ENCODE data around the gene CHCHD1. TPM values are rescaled to one million over a fixed set of nuclear protein-coding genes. Genes with fewer than 3 reads are reported as not detected.
A peak's percentile ranks its signal among the peaks of the same experiment; 100 is the strongest.
"Not testable (repeated sequence)": the region's sequence is repeated elsewhere in the genome, so short reads cannot be mapped to it uniquely, and the experiment has no call there.

Gene CHCHD1
- polyA plus RNA-seq = 54.4 TPM

- peaks cover 34 to 39% (median 37%) of the 10 kb centered on the region in 3 donors for H3K4me1 Mint-ChIP-seq
- peak within 1 kb of the TSS; percentile 96 to 100 (median 100) for H3K4me3 Mint-ChIP-seq
- no peaks in the 10 kb centered on the region for H3K27me3 Mint-ChIP-seq
- H3K9me3 Mint-ChIP-seq = no peaks in the 10 kb centered on the region
- no peaks in the 10 kb centered on the region for H3K36me3 Mint-ChIP-seq
- peak within 1 kb of the TSS; percentile 91 to 100 (median 96) for H3K27ac Mint-ChIP-seq
Measured at GRCh38 chr10:73781879-73782748, at the start of gene CHCHD1. TSS of gene CHCHD1 (plus strand) at chr10:73782048. CDS start at chr10:73782076, 28 bp downstream.

GRCh38 chr10:73732426-73732825 lies 49.4 kb upstream of the CHCHD1 start:
- H3K27ac Mint-ChIP-seq = peak overlapping the region in 1 of 3 donors; percentile 94
- peak overlapping the region in 3 of 4 donors; percentile 16 to 79 (median 45) for H3K4me3 Mint-ChIP-seq
- H3K4me1 Mint-ChIP-seq = peaks cover 13 to 15% (median 14%) of the 10 kb centered on the region in 3 donors
- H3K36me3 Mint-ChIP-seq = no peaks in the 10 kb centered on the region
- no peaks in the 10 kb centered on the region for H3K27me3 Mint-ChIP-seq
- H3K9me3 Mint-ChIP-seq = no peaks in the 10 kb centered on the region

GRCh38 chr10:73732931-73733623 lies 48.8 kb upstream of the CHCHD1 start:
- Mint-ChIP-seq H3K27me3 (no peaks in the 10 kb centered on the region), H3K27ac (no peak overlapping the region), H3K4me1 (peaks cover 13 to 14% (median 14%) of the 10 kb centered on the region in 3 donors), H3K4me3 (no peak overlapping the region), H3K36me3 (peaks cover 2% of the 10 kb centered on the region), H3K9me3 (no peaks in the 10 kb centered on the region)

- H3K36me3 Mint-ChIP-seq = peaks cover 2% of the 10 kb centered on the region
- peaks cover 13 to 14% (median 14%) of the 10 kb centered on the region in 3 donors for H3K4me1 Mint-ChIP-seq
- H3K4me3 Mint-ChIP-seq = peak overlapping the region in 1 of 4 donors; percentile 6
- no peaks in the 10 kb centered on the region for H3K9me3 Mint-ChIP-seq
- H3K27ac Mint-ChIP-seq = no peak overlapping the region
- no peaks in the 10 kb centered on the region for H3K27me3 Mint-ChIP-seq
Measured at GRCh38 chr10:73734028-73734720, 47.7 kb upstream of the CHCHD1 start.

GRCh38 chr10:73734796-73735305 lies 47.0 kb upstream of the CHCHD1 start:
- no peak overlapping the region for H3K27ac Mint-ChIP-seq
- no peaks in the 10 kb centered on the region for H3K9me3 Mint-ChIP-seq
- H3K27me3 Mint-ChIP-seq = no peaks in the 10 kb centered on the region
- H3K4me1 Mint-ChIP-seq = peaks cover 9 to 11% (median 9%) of the 10 kb centered on the region in 3 donors
- peak overlapping the region in 1 of 4 donors; percentile 6 for H3K4me3 Mint-ChIP-seq
- peaks cover 2% of the 10 kb centered on the region for H3K36me3 Mint-ChIP-seq

- H3K4me3 Mint-ChIP-seq, H3K27ac Mint-ChIP-seq, H3K27me3 Mint-ChIP-seq: not testable (repeated sequence)
Measured at GRCh38 chr10:73740501-73741254, 41.2 kb upstream of the CHCHD1 start.

GRCh38 chr10:73742454-73742734 lies 39.5 kb upstream of the CHCHD1 start:
- no peaks in the 10 kb centered on the region for H3K27me3 Mint-ChIP-seq
- H3K9me3 Mint-ChIP-seq = no peaks in the 10 kb centered on the region
- peak overlapping the region in 1 of 3 donors; percentile 99 for H3K27ac Mint-ChIP-seq
- H3K4me1 Mint-ChIP-seq = peaks cover 15 to 27% (median 17%) of the 10 kb centered on the region in 3 donors
- H3K36me3 Mint-ChIP-seq = peaks cover 6% of the 10 kb centered on the region
- H3K4me3 Mint-ChIP-seq = peak overlapping the region in 2 of 4 donors; percentile 55 to 95

More at GRCh38 chr10:73740501-73741254, 41.2 kb upstream of the CHCHD1 start:
- H3K4me1 Mint-ChIP-seq = peaks cover 15 to 18% (median 16%) of the 10 kb centered on the region in 3 donors
- H3K36me3 Mint-ChIP-seq, H3K9me3 Mint-ChIP-seq: not testable (repeated sequence)

GRCh38 chr10:73743327-73743904 lies 38.4 kb upstream of the CHCHD1 start:
- peak overlapping the region; percentile 95 to 100 (median 98) for H3K4me3 Mint-ChIP-seq
- no peaks in the 10 kb centered on the region for H3K9me3 Mint-ChIP-seq
- H3K27ac Mint-ChIP-seq = peak overlapping the region; percentile 99 to 100 (median 99)
- H3K4me1 Mint-ChIP-seq = peaks cover 15 to 27% (median 16%) of the 10 kb centered on the region in 3 donors
- H3K27me3 Mint-ChIP-seq = no peaks in the 10 kb centered on the region
- H3K36me3 Mint-ChIP-seq = peaks cover 3% of the 10 kb centered on the region

- H3K4me3 Mint-ChIP-seq = peak within 1 kb of the TSS; percentile 95 to 100 (median 98)
- no peaks in the 10 kb centered on the region for H3K27me3 Mint-ChIP-seq
- H3K27ac Mint-ChIP-seq = peak within 1 kb of the TSS; percentile 99 to 100 (median 99)
- H3K4me1 Mint-ChIP-seq = peaks cover 16 to 29% (median 18%) of the 10 kb centered on the region in 3 donors
- H3K9me3 Mint-ChIP-seq = no peaks in the 10 kb centered on the region
- peaks cover 6% of the 10 kb centered on the region for H3K36me3 Mint-ChIP-seq
Measured at GRCh38 chr10:73743905-73744663, 37.8 kb upstream of the CHCHD1 start, which contains the start of gene SEC24C. TSS of gene SEC24C (plus strand) at chr10:73744372. CDS start at chr10:73746833, 2,461 bp downstream.

GRCh38 chr10:73744664-73744975 lies 37.2 kb upstream of the CHCHD1 start:
- H3K4me3 Mint-ChIP-seq = peak overlapping the region; percentile 95 to 100 (median 98)
- no peaks in the 10 kb centered on the region for H3K27me3 Mint-ChIP-seq
- H3K4me1 Mint-ChIP-seq = peaks cover 16 to 31% (median 18%) of the 10 kb centered on the region in 3 donors

GRCh38 chr10:73746721-73747120 lies 35.1 kb upstream of the CHCHD1 start:
- H3K4me1 Mint-ChIP-seq = peaks cover 21 to 41% (median 22%) of the 10 kb centered on the region in 3 donors
- H3K4me3 Mint-ChIP-seq = peak overlapping the region in 2 of 4 donors; percentile 25 to 72

More at GRCh38 chr10:73744664-73744975, 37.2 kb upstream of the CHCHD1 start:
- peaks cover 9% of the 10 kb centered on the region for H3K36me3 Mint-ChIP-seq
- H3K9me3 Mint-ChIP-seq = no peaks in the 10 kb centered on the region
- H3K27ac Mint-ChIP-seq = peak overlapping the region; percentile 99 to 100 (median 99)

GRCh38 chr10:73750819-73751218 lies 31.0 kb upstream of the CHCHD1 start:
- Mint-ChIP-seq H3K27ac (no peak overlapping the region), H3K36me3 (peaks cover 5% of the 10 kb centered on the region), H3K27me3 (no peaks in the 10 kb centered on the region), H3K4me1 (peaks cover 7 to 24% (median 11%) of the 10 kb centered on the region in 3 donors), H3K4me3 (peak overlapping the region in 2 of 4 donors; percentile 14 to 53), H3K9me3 (no peaks in the 10 kb centered on the region)

More at GRCh38 chr10:73746721-73747120, 35.1 kb upstream of the CHCHD1 start:
- no peaks in the 10 kb centered on the region for H3K27me3 Mint-ChIP-seq
- peak overlapping the region in 1 of 3 donors; percentile 72 for H3K27ac Mint-ChIP-seq
- no peaks in the 10 kb centered on the region for H3K9me3 Mint-ChIP-seq
- H3K36me3 Mint-ChIP-seq = peaks cover 9% of the 10 kb centered on the region

- Mint-ChIP-seq H3K27ac (no peak overlapping the region), H3K27me3 (no peaks in the 10 kb centered on the region), H3K9me3 (no peaks in the 10 kb centered on the region), H3K4me3 (no peak overlapping the region), H3K36me3 (peaks cover 2% of the 10 kb centered on the region), H3K4me1 (peaks cover 3 to 24% (median 19%) of the 10 kb centered on the region in 3 donors)
Measured at GRCh38 chr10:73756183-73756582, 25.7 kb upstream of the CHCHD1 start.
